ENCODE results near the gene KLF7. TPM values are rescaled to one million over a fixed set of nuclear protein-coding genes. Genes with fewer than 3 reads are reported as not detected.

The KLF7 gene
- total and polyA plus RNA-seq, 9 of the 15 experiments (the other 6 are each of a cell fraction or from before 2014, with no cell fraction given), result 0.04 to 0.54 (median 0.07) TPM

GRCh38 chr2:207142461-207142860 is 23.3 kb downstream of the KLF7 start:
- intact Hi-C loops (cut with micrococcal nuclease) (loop anchor here (2.0 kb wide), 1 partner anchor 332 kb away; no protein-coding TSS in a partner anchor), in situ Hi-C loops (cut with MboI) (no loop called here)
- Histone ChIP-seq H3K9me3 (replicated peaks; ENCODE audit: control insufficient read depth, insufficient read depth, low read depth, low read length) (no peaks in the 10 kb centered on the region), H3K9ac (ENCODE audit: insufficient read depth in 1 of 2, low read depth in 2 of 2, low read length in 2 of 2) (no peak overlapping the region), H3K79me2 (ENCODE audit: control insufficient read depth, insufficient read depth, low read length) (no peaks in the 10 kb centered on the region), H3K27ac (ENCODE audit: extremely low read depth, low read depth, low read length) (no peak overlapping the region), H3K4me1 (replicated peaks in 1 of 2; ENCODE audit: control insufficient read depth in 2 of 2, insufficient read depth in 2 of 2, low read length in 2 of 2) (no peaks in the 10 kb centered on the region; a peak in 1 of 5 replicates), H3K36me3 (ENCODE audit: control insufficient read depth, insufficient read depth, low read length) (no peaks in the 10 kb centered on the region), H4K20me1 (replicated peaks; ENCODE audit: control insufficient read depth, insufficient read depth, low read length) (no peaks in the 10 kb centered on the region), H2AFZ (ENCODE audit: low read depth, low read length) (no peak overlapping the region), H3K9me1 (ENCODE audit: control insufficient read depth, insufficient read depth, low read length) (no peaks in the 10 kb centered on the region), H3K4me3 (no peak overlapping the region), H3K27me3 (ENCODE audit: control insufficient read depth in 2 of 2, insufficient read depth in 2 of 2, low read length in 2 of 2) (no peaks in the 10 kb centered on the region), H3K4me2 (ENCODE audit: insufficient read depth, low read length) (no peak overlapping the region)
- ATAC-seq, result no peak
- no peak for DNase-seq (ENCODE audit: extremely low read depth in 1 of 4, low spot score in 3 of 4)
- TF ChIP-seq ZKSCAN1 (IDR thresholded peaks at IDR 0.05; ENCODE audit: low read depth, low read length) (peak; percentile 62; the same call in 1 of the 2 replicates), ZBTB43 (CRISPR knock-in tag; IDR thresholded peaks at IDR 0.05) (no peak), CTCF (IDR thresholded peaks at IDR 0.05 in 2 of 3, conservative IDR thresholded peaks at IDR 0.05 in 1 of 3; ENCODE audit: insufficient read depth in 2 of 3, low read depth in 1 of 3, low read length in 3 of 3) (0 out of 6 replicates have a peak, but pooled peaks of 1 of the 3 experiments have one; percentile 13)
- WGBS (ENCODE audit: insufficient coverage, low coverage, missing lambda C conversion rate), result 0% methylated on average over 3 of the region's 3 CpGs
- no peak for FAIRE-seq
- ChIA-PET POLR2A (interaction anchor here (1.0 kb wide), 1 partner anchor 14 kb away, joined by 3 read pairs; no protein-coding TSS in a partner anchor), CTCF (ENCODE audit: low intra/inter-chr PET ratio) (no interaction called here)
- BruUV-seq (replicated peaks), result no TSS peak
